NCI-H2171 treated with DMSO at 0.1 percent for 48 hours (cell line): ENCODE results near the gene RAB7B.

ENCODE experiments used
- DNase-seq: peaks from one replicate; lab custom pipeline; 2025; lab: John Stamatoyannopoulos, UW

RAB7B gene

GRCh38 chr1:205948886-205949285 is 54.3 kb downstream of the RAB7B start:
- DNase-seq, result no peak

DNA sequence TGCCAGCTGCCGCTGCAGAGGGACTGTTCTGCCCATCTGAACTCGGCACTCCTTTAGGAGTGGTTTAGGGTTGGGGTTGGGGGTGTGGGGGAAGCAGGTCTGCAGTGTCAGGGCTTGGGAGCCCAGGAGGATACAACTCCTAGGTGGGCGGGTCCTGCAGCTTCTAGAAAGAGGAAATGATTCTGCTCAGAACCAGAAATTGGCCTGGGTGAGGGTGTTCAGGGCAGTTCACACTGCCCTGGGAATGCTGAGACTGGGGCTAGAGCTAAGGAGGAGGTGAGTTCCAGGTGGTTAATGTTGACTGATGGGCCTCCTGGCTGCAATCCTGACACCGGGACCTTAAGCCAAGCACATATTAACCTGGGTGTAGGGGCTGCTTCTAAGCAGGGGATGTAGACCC is 55.2 kb downstream of the RAB7B start:
- no peak for DNase-seq

DNA sequence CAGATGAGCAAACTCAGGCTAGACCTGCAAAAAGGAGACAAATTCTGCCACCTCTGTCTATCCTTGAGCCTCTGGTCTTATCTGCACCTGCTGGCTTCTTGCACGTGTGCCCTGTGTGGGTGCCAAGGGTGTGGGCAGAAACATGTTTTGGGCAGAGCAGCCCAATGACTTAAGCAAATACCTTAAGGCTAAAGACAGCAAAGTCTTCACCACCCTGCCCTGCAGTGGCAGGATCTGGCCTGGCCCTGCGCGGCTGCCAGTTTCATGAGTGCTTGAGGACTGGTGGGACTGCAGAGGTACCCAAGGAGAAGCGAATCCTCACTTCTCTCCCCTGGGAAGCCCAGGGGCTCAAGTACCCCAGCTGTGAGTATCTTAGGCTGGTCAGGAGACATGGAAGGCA is 56.2 kb downstream of the RAB7B start:
- DNase-seq, result no peak

GRCh38 chr1:205945069-205945468 is 58.1 kb downstream of the RAB7B start:
- no peak for DNase-seq

GRCh38 chr1:205944525-205944924 is 58.7 kb downstream of the RAB7B start:
- no peak for DNase-seq

- DNase-seq, result no peak
Measured at GRCh38 chr1:205943245-205943644, 60.0 kb downstream of the RAB7B start, which contains the start of gene SLC26A9. TSS of gene SLC26A9 (minus strand) at chr1:205943456. CDS start at chr1:205935820, 7,636 bp downstream.

DNA sequence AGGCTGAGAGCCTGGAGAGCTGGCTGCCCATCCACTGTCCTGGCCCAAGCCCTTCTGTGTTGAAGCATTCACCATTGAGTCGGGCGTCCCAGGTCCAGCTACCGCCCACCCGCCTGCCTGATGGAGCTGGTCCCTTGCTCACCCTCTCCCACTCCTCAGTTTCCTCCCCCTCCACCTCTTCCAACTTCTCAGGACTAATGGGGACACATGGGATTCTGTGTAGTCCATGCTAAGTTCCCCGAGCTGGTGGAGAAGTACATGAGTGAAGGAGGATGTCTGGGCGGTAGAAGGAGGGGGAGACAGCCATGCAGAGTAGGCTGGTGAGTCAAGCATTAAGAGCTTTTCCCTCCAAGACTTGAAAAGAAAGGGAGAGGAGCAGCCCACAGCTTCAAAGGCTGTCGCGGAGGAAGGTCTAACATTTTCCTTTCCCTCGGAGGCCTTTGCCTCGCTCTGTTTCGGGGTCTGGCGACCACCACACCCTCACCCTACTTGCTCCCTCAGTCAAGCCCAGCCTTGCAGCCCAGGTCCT is 60.5 kb downstream of the RAB7B start:
- no peak for DNase-seq

DNA sequence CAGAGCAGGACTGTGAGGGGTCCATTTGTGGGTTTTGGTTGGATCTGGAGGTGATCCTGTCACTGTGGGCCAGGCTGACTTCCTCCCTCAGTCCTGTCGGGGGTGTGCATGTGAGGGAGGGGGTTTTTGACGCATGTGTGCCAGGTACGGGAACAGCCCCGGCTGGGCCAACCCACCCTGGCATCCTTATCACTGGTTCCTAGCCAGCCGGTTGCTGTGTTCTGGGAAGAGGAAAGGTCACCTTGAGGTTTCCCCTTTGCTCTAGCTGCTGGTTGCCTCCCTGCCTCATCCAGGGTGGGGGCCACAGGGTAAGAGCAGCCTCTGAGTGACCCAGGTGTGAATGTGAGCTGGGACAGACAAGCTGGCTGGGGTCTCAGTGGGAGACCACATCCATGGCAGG is 62.5 kb downstream of the RAB7B start:
- DNase-seq, result no peak

- peak; percentile 95 for DNase-seq
Measured at GRCh38 chr1:205939690-205940330, 63.4 kb downstream of the RAB7B start.

GRCh38 chr1:205938682-205939081 is 64.5 kb downstream of the RAB7B start:
- DNase-seq, result peak; percentile 54

- no peak for DNase-seq
Measured at GRCh38 chr1:205936846-205937586, 66.2 kb downstream of the RAB7B start.

GRCh38 chr1:205936311-205936710 is 66.9 kb downstream of the RAB7B start:
- DNase-seq, result no peak

GRCh38 chr1:205935869-205936268 is 67.3 kb downstream of the RAB7B start:
- DNase-seq, result no peak

- no peak for DNase-seq
Measured at GRCh38 chr1:205934788-205935187, 68.4 kb downstream of the RAB7B start.

DNA sequence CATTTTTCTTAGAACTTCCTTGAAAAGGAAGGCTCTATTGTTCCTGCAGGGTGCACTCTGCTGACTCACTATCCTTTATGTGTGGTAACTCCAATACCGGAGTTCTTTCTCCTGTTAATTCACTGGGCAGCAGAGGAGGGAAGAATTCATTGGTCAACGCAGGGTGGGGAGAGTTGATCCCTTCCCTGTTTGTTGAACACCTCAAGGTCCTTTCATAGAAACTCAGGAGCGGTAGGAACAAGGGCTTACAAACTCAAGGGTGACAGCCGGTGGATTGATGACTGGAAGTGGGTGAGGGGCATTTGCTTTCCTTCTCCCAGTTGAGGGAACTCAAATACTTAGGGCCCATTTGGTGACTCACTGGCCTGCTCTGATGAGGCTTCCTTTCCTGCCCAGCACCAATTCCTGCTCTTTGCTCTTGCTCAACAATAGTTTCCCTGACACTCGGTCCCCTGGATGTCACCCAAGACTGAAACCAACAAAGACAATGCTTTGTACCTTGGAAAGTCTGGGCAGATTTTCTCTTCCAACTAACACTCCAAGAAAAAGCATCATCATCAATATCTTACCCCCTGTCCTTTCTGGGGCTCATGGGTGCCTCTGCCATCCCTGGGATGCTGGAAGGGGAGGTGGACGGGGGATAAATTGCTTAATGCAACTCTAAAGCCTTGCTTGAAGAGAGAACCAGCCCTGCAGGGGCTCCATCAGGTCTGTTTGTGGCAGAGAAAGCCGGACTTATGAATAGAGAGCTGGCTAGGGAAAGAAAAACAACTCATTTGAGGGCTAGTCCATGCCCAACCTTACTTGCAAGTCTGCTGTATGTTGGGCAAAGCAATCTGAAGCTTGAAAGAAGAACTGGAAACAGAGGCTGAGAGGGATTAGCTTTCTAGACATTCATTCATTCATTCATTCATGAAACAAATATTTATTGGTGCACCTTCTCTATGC is 69.2 kb downstream of the RAB7B start:
- DNase-seq, result no peak

DNA sequence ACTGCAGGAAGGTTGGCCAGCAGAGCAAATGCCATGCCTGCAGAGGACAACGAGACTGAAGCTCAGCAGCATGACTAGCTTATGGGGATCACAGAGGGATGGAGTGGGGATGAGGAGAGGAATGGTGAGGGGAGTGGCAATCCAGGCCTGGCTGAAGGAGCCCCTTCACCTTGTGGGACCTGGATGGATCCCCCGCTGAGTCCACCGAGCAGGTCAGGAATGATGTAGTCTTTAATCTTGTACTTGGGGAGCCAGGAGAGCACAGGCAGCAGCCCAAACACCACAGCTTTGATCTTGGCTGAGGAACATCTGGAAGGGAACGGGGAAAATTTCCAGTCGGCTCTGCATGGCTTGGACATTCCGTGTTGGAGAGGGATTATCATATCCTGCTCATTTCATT is 70.4 kb downstream of the RAB7B start:
- no peak for DNase-seq

DNA sequence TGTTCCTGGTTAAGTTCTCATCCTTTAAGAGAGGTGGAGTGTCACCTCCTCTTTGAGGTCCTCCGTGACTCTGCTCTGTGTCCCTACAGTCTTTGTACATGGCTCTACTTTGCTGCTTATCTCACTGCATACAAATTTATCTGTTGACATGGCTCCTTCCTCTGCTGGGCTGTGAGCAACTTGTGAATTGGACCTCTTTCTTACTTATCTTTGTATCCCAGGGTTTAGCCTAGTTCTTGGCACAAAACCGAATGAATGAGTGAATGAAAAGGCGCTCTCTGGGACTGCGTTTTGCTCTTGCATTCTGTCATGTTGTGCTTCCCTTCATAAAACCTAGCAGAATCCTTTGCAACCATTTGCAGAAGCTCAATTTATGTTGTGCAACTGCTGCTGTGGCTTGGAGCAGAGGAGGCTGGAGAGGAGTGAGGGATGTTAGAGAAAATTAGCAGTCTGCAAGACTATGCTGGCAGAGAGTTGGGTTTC is 72.4 kb downstream of the RAB7B start:
- no peak for DNase-seq

DNA sequence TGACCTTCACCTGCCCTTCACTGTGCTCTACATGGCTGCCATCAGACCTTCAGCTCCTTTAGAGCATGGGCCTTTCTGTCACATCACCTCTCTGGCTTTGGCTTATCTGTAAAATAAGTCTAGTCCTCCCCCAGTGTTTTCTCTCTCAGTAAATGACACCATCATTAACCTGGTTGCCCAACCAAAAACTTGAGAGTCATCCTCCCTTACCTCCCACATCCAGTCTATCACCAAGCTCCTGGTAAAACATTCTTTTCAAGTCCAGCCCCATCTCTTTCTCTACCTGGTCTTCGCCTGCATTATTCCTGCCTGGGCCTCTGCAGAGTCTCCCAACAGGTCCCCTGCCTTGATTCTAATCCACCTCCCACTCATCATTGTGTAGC is 73.0 kb downstream of the RAB7B start:
- DNase-seq, result no peak

- no peak for DNase-seq
Measured at GRCh38 chr1:205929496-205930194, 73.5 kb downstream of the RAB7B start.

GRCh38 chr1:205928317-205928716 is 74.9 kb downstream of the RAB7B start:
- DNase-seq, result no peak

- DNase-seq, result no peak
Measured at GRCh38 chr1:205927676-205928075, 75.5 kb downstream of the RAB7B start.

- DNase-seq, result no peak
Measured at GRCh38 chr1:205927247-205927646, 75.9 kb downstream of the RAB7B start.
